ENCODE results near the gene CEMIP2.

DNA sequence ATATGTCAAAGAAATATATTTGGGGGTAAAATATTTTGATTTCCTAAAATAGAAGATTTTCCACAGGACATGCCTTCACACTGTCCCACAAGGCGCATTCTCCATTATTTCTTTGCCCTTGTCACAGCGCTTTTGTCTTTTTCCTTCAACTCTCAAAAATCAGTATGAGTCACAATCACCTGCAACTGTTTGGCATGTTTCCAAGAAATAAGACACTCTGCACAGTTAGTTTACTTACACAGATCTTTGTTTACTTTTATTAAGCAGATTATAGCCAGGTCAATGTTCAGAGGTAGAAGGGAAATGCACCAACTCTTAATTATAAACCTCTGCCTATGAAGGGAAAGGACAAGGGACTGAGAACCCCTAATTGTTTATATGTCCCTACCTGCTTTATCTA, 9.5 kb downstream of the CEMIP2 start:
- TF ChIP-seq, protein P1, sequence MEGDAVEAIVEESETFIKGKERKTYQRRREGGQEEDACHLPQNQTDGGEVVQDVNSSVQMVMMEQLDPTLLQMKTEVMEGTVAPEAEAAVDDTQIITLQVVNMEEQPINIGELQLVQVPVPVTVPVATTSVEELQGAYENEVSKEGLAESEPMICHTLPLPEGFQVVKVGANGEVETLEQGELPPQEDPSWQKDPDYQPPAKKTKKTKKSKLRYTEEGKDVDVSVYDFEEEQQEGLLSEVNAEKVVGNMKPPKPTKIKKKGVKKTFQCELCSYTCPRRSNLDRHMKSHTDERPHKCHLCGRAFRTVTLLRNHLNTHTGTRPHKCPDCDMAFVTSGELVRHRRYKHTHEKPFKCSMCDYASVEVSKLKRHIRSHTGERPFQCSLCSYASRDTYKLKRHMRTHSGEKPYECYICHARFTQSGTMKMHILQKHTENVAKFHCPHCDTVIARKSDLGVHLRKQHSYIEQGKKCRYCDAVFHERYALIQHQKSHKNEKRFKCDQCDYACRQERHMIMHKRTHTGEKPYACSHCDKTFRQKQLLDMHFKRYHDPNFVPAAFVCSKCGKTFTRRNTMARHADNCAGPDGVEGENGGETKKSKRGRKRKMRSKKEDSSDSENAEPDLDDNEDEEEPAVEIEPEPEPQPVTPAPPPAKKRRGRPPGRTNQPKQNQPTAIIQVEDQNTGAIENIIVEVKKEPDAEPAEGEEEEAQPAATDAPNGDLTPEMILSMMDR (IDR thresholded peaks at IDR 0.05; ENCODE audit: insufficient read depth, low read depth, low read length): no peak
- TF ChIP-seq EZH2 (IDR thresholded peaks at IDR 0.05; ENCODE audit: insufficient read depth, low read length): no peak

Measured in astrocyte (in vitro differentiated cells and primary cell).